GM13976 (cell line): ENCODE data around the gene LYPD6B.

Experiments used
- DNase-seq: peaks from one replicate; pipeline ENCODE4 v3.0.0; 2012; ENCODE audit warnings: low spot score
- CTCF ChIP-seq: IDR thresholded peaks from 2 replicates; pipeline ENCODE4 v1.5.1; 2012; ENCODE audit warnings: borderline replicate concordance, mild to moderate bottlenecking; ENCODE audit not compliant: insufficient read depth; ENCODE audit errors: extremely low read depth, missing control alignments, control extremely low read depth
- in situ Hi-C: fragments of 300-500 bp; cut with MboI; formaldehyde crosslinking; loops from one replicate; pipeline ENCODE4 v1.12.0; 2022; ENCODE audit warnings: low sequenced_read_pairs, mixed read lengths, inconsistent platforms; ENCODE audit not compliant: unreplicated experiment

LYPD6B gene

GRCh38 chr2:149002378-149002890, 36.1 kb upstream of the LYPD6B start:
- in situ Hi-C loops, result no loop called here
- DNase-seq, result peak; percentile 7
- no peak for TF ChIP-seq CTCF

- in situ Hi-C loops, result no loop called here
- TF ChIP-seq CTCF, result no peak
Observed at GRCh38 chr2:149002891-149003740, 35.4 kb upstream of the LYPD6B start.

GRCh38 chr2:149004836-149005235, 33.7 kb upstream of the LYPD6B start:
- no peak for DNase-seq
- no peak for TF ChIP-seq CTCF
- in situ Hi-C loops, result no loop called here

More at GRCh38 chr2:149002891-149003740, 35.4 kb upstream of the LYPD6B start:
- DNase-seq, result peak; percentile 13

- TF ChIP-seq CTCF, result no peak
- no peak for DNase-seq
- in situ Hi-C loops, result no loop called here
Observed at GRCh38 chr2:149005471-149006077, 32.9 kb upstream of the LYPD6B start.

- TF ChIP-seq CTCF, result no peak
- in situ Hi-C loops, result no loop called here
- peak; percentile 28 for DNase-seq
Observed at GRCh38 chr2:149006883-149007543, 31.5 kb upstream of the LYPD6B start.

- in situ Hi-C loops, result no loop called here
- TF ChIP-seq CTCF, result no peak
- peak; percentile 9 for DNase-seq
Observed at GRCh38 chr2:149008381-149008780, 30.1 kb upstream of the LYPD6B start.
